Measurements from ENCODE around the gene HLA-DPB1.

The HLA-DPB1 gene

GRCh38 chr6:33073431-33073871, 2.3 kb upstream of the HLA-DPB1 start, which contains the start of gene HLA-DPA1:
Gene HLA-DPA1 (minus strand): TSS chr6:33073649.
- H3K9me3 ChIP-seq (replicated peaks; ENCODE audit: low read length), result no peaks in the 10 kb centered on the region
- no peak within 1 kb of the TSS for H3K4me3 ChIP-seq (ENCODE audit: low read length)
- H3K36me3 ChIP-seq (ENCODE audit: insufficient read depth, low read length), result no peaks in the 10 kb centered on the region
- no peak within 1 kb of the TSS for H3K9ac ChIP-seq (ENCODE audit: low read depth, low read length)
- peaks cover 58% of the 10 kb centered on the region for H3K27me3 ChIP-seq (ENCODE audit: control insufficient read depth, insufficient read depth, low read length)
- H3K4me1 ChIP-seq (ENCODE audit: control insufficient read depth, insufficient read depth, low read length), result no peaks in the 10 kb centered on the region
- no peak within 1 kb of the TSS for H3K4me2 ChIP-seq (ENCODE audit: low read length)

GRCh38 chr6:33075208-33075567, 602 bp upstream of the HLA-DPB1 start:
- peaks cover 58% of the 10 kb centered on the region for H3K27me3 ChIP-seq (ENCODE audit: control insufficient read depth, insufficient read depth, low read length)
- H3K4me1 ChIP-seq (ENCODE audit: control insufficient read depth, insufficient read depth, low read length), result no peaks in the 10 kb centered on the region
- H3K4me3 ChIP-seq (ENCODE audit: low read length), result no peak overlapping the region
- H3K9me3 ChIP-seq (replicated peaks; ENCODE audit: low read length), result no peaks in the 10 kb centered on the region
- H3K9ac ChIP-seq (ENCODE audit: low read depth, low read length), result no peak overlapping the region
- H3K36me3 ChIP-seq (ENCODE audit: insufficient read depth, low read length), result no peaks in the 10 kb centered on the region
- H3K4me2 ChIP-seq (ENCODE audit: low read length), result no peak overlapping the region

GRCh38 chr6:33076406-33076934, 680 bp downstream of the HLA-DPB1 start:
- no peak overlapping the region for H3K4me2 ChIP-seq (ENCODE audit: low read length)
- peaks cover 52% of the 10 kb centered on the region for H3K27me3 ChIP-seq (ENCODE audit: control insufficient read depth, insufficient read depth, low read length)
- no peak overlapping the region for H3K9ac ChIP-seq (ENCODE audit: low read depth, low read length)
- no peaks in the 10 kb centered on the region for H3K36me3 ChIP-seq (ENCODE audit: insufficient read depth, low read length)
- H3K4me3 ChIP-seq (ENCODE audit: low read length), result no peak overlapping the region
- H3K9me3 ChIP-seq (replicated peaks; ENCODE audit: low read length), result no peaks in the 10 kb centered on the region
- no peaks in the 10 kb centered on the region for H3K4me1 ChIP-seq (ENCODE audit: control insufficient read depth, insufficient read depth, low read length)

GRCh38 chr6:33077908-33078307, 2.1 kb downstream of the HLA-DPB1 start:
- Histone ChIP-seq H3K4me1 (ENCODE audit: control insufficient read depth, insufficient read depth, low read length) (no peaks in the 10 kb centered on the region), H3K4me2 (ENCODE audit: low read length) (no peak overlapping the region), H3K9me3 (replicated peaks; ENCODE audit: low read length) (no peaks in the 10 kb centered on the region), H3K4me3 (ENCODE audit: low read length) (no peak overlapping the region), H3K36me3 (ENCODE audit: insufficient read depth, low read length) (no peaks in the 10 kb centered on the region), H3K9ac (ENCODE audit: low read depth, low read length) (no peak overlapping the region), H3K27me3 (ENCODE audit: control insufficient read depth, insufficient read depth, low read length) (peaks cover 37% of the 10 kb centered on the region)

GRCh38 chr6:33078442-33078841, 2.7 kb downstream of the HLA-DPB1 start:
- Histone ChIP-seq H3K27me3 (ENCODE audit: control insufficient read depth, insufficient read depth, low read length) (peaks cover 33% of the 10 kb centered on the region), H3K36me3 (ENCODE audit: insufficient read depth, low read length) (no peaks in the 10 kb centered on the region)

GRCh38 chr6:33078919-33079521, 3.2 kb downstream of the HLA-DPB1 start:
- Histone ChIP-seq H3K27me3 (ENCODE audit: control insufficient read depth, insufficient read depth, low read length) (peaks cover 32% of the 10 kb centered on the region), H3K9me3 (replicated peaks; ENCODE audit: low read length) (no peaks in the 10 kb centered on the region), H3K36me3 (ENCODE audit: insufficient read depth, low read length) (no peaks in the 10 kb centered on the region), H3K4me1 (ENCODE audit: control insufficient read depth, insufficient read depth, low read length) (no peaks in the 10 kb centered on the region), H3K4me2 (ENCODE audit: low read length) (no peak overlapping the region), H3K9ac (ENCODE audit: low read depth, low read length) (no peak overlapping the region), H3K4me3 (ENCODE audit: low read length) (no peak overlapping the region)

More at GRCh38 chr6:33078442-33078841, 2.7 kb downstream of the HLA-DPB1 start:
- Histone ChIP-seq H3K4me3 (ENCODE audit: low read length) (no peak overlapping the region), H3K4me2 (ENCODE audit: low read length) (no peak overlapping the region), H3K9ac (ENCODE audit: low read depth, low read length) (no peak overlapping the region), H3K9me3 (replicated peaks; ENCODE audit: low read length) (no peaks in the 10 kb centered on the region), H3K4me1 (ENCODE audit: control insufficient read depth, insufficient read depth, low read length) (no peaks in the 10 kb centered on the region)

- Histone ChIP-seq H3K9ac (ENCODE audit: low read depth, low read length) (no peak overlapping the region), H3K4me1 (ENCODE audit: control insufficient read depth, insufficient read depth, low read length) (no peaks in the 10 kb centered on the region), H3K4me3 (ENCODE audit: low read length) (no peak overlapping the region), H3K36me3 (ENCODE audit: insufficient read depth, low read length) (no peaks in the 10 kb centered on the region), H3K9me3 (replicated peaks; ENCODE audit: low read length) (no peaks in the 10 kb centered on the region), H3K4me2 (ENCODE audit: low read length) (no peak overlapping the region), H3K27me3 (ENCODE audit: control insufficient read depth, insufficient read depth, low read length) (peaks cover 31% of the 10 kb centered on the region)
Observed at GRCh38 chr6:33079580-33079979, 3.8 kb downstream of the HLA-DPB1 start.

GRCh38 chr6:33080127-33081089, 4.6 kb downstream of the HLA-DPB1 start:
- H3K4me1 ChIP-seq (ENCODE audit: control insufficient read depth, insufficient read depth, low read length), result no peaks in the 10 kb centered on the region
- H3K9ac ChIP-seq (ENCODE audit: low read depth, low read length), result peak overlapping the region; percentile 69

GRCh38 chr6:33081098-33081824, 5.5 kb downstream of the HLA-DPB1 start:
- Histone ChIP-seq H3K4me3 (ENCODE audit: low read length) (peak overlapping the region; percentile 70), H3K4me1 (ENCODE audit: control insufficient read depth, insufficient read depth, low read length) (no peaks in the 10 kb centered on the region), H3K9ac (ENCODE audit: low read depth, low read length) (peak overlapping the region; percentile 69), H3K9me3 (replicated peaks; ENCODE audit: low read length) (no peaks in the 10 kb centered on the region), H3K4me2 (ENCODE audit: low read length) (peak overlapping the region; percentile 81), H3K27me3 (ENCODE audit: control insufficient read depth, insufficient read depth, low read length) (peaks cover 21% of the 10 kb centered on the region), H3K36me3 (ENCODE audit: insufficient read depth, low read length) (no peaks in the 10 kb centered on the region)

More at GRCh38 chr6:33080127-33081089, 4.6 kb downstream of the HLA-DPB1 start:
- Histone ChIP-seq H3K4me2 (ENCODE audit: low read length) (peak overlapping the region; percentile 81), H3K36me3 (ENCODE audit: insufficient read depth, low read length) (no peaks in the 10 kb centered on the region), H3K4me3 (ENCODE audit: low read length) (peak overlapping the region; percentile 70), H3K27me3 (ENCODE audit: control insufficient read depth, insufficient read depth, low read length) (peaks cover 27% of the 10 kb centered on the region), H3K9me3 (replicated peaks; ENCODE audit: low read length) (no peaks in the 10 kb centered on the region)

- no peak overlapping the region for H3K9ac ChIP-seq (ENCODE audit: low read depth, low read length)
- H3K36me3 ChIP-seq (ENCODE audit: insufficient read depth, low read length), result no peaks in the 10 kb centered on the region
- H3K4me1 ChIP-seq (ENCODE audit: control insufficient read depth, insufficient read depth, low read length), result no peaks in the 10 kb centered on the region
Observed at GRCh38 chr6:33082702-33083101, 6.9 kb downstream of the HLA-DPB1 start.

GRCh38 chr6:33085627-33086026, 9.8 kb downstream of the HLA-DPB1 start:
- no peak overlapping the region for H3K4me3 ChIP-seq (ENCODE audit: low read length)
- H3K4me1 ChIP-seq (ENCODE audit: control insufficient read depth, insufficient read depth, low read length), result no peaks in the 10 kb centered on the region
- no peak overlapping the region for H3K4me2 ChIP-seq (ENCODE audit: low read length)
- no peaks in the 10 kb centered on the region for H3K9me3 ChIP-seq (replicated peaks; ENCODE audit: low read length)
- H3K9ac ChIP-seq (ENCODE audit: low read depth, low read length), result no peak overlapping the region
- H3K27me3 ChIP-seq (ENCODE audit: control insufficient read depth, insufficient read depth, low read length), result peaks cover 14% of the 10 kb centered on the region
- no peaks in the 10 kb centered on the region for H3K36me3 ChIP-seq (ENCODE audit: insufficient read depth, low read length)

More at GRCh38 chr6:33082702-33083101, 6.9 kb downstream of the HLA-DPB1 start:
- no peak overlapping the region for H3K4me2 ChIP-seq (ENCODE audit: low read length)
- no peak overlapping the region for H3K4me3 ChIP-seq (ENCODE audit: low read length)
- peaks cover 21% of the 10 kb centered on the region for H3K27me3 ChIP-seq (ENCODE audit: control insufficient read depth, insufficient read depth, low read length)
- H3K9me3 ChIP-seq (replicated peaks; ENCODE audit: low read length), result no peaks in the 10 kb centered on the region
